Activated CD4-positive, alpha-beta memory T cell treated with anti-CD3 and anti-CD28 coated beads for 36 hours (primary cell): ENCODE data around the gene CLEC4F. TPM values are rescaled to one million over a fixed set of nuclear protein-coding genes. Genes with fewer than 3 reads are reported as not detected.

Experiments
- CTCF ChIA-PET: fragments of 350-600 bp; sonication (Branson Sonifier 250); formaldehyde crosslinking; loops from one replicate; lab custom pipeline; 2021; ENCODE audit warnings: antibody characterized with exemption, inconsistent platforms; lab: Charles Lee
- POLR2A ChIA-PET: fragments of 350-600 bp; sonication (Branson Sonifier 250); formaldehyde crosslinking; loops from one replicate; lab custom pipeline; 2021; ENCODE audit warnings: antibody characterized with exemption; lab: Charles Lee
- DNase-seq: peaks from one replicate; pipeline ENCODE4 v3.0.0-alpha.2; 2020
- H3K27ac Mint-ChIP-seq: one replicate; pipeline ENCODE4 v1.8.0; 2021; ENCODE audit warnings: mixed read lengths
- H3K27me3 Mint-ChIP-seq: one replicate; pipeline ENCODE4 v1.8.0; 2021; ENCODE audit warnings: mixed read lengths
- H3K36me3 Mint-ChIP-seq: one replicate; pipeline ENCODE4 v1.8.0; 2021; ENCODE audit warnings: mixed read lengths
- H3K4me1 Mint-ChIP-seq: one replicate; pipeline ENCODE4 v1.8.0; 2021; ENCODE audit warnings: low read depth, mixed read lengths
- H3K4me3 Mint-ChIP-seq: one replicate; pipeline ENCODE4 v1.8.0; 2021; ENCODE audit warnings: mild to moderate bottlenecking, mixed read lengths
- H3K9me3 Mint-ChIP-seq: one replicate; pipeline ENCODE4 v1.8.0; 2021; ENCODE audit warnings: mixed read lengths
- intact Hi-C: fragments of 100-400 bp; cut with micrococcal nuclease; formaldehyde crosslinking; loops from one replicate; pipeline ENCODE4 v1.15.1; 2023
- total RNA-seq, 2 experiments: library from RNA; stranded (reverse); gene quantifications; one replicate each; pipeline ENCODE4 v1.2.3, GENCODE V29; 2021

Gene CLEC4F
- total RNA-seq, 2 experiments from 2014 or later = not detected

GRCh38 chr2:70765507-70765906 lies 54.9 kb downstream of the CLEC4F start:
- Mint-ChIP-seq H3K9me3 (no peaks in the 10 kb centered on the region), H3K27ac (no peak overlapping the region), H3K4me1 (peaks cover 12% of the 10 kb centered on the region), H3K36me3 (peaks cover 2% of the 10 kb centered on the region), H3K4me3 (no peak overlapping the region), H3K27me3 (peaks cover 39% of the 10 kb centered on the region)
- no peak for DNase-seq
- intact Hi-C loops = no loop called here
- ChIA-PET CTCF (no interaction called here), POLR2A (interaction anchor here (0.6 kb wide), 1 partner anchor 512 kb away, joined by 3 read pairs; no protein-coding TSS in a partner anchor)

- intact Hi-C loops = no loop called here
- POLR2A ChIA-PET = no interaction called here
- Mint-ChIP-seq H3K36me3 (no peaks in the 10 kb centered on the region), H3K4me1 (no peaks in the 10 kb centered on the region), H3K27me3 (peaks cover 19% of the 10 kb centered on the region), H3K9me3 (no peaks in the 10 kb centered on the region), H3K4me3 (no peak overlapping the region), H3K27ac (no peak overlapping the region)
- DNase-seq = no peak
- CTCF ChIA-PET = interaction anchor here (0.7 kb wide), 1 partner anchor 158 kb away, joined by 4 read pairs; no protein-coding TSS in a partner anchor
Observed at GRCh38 chr2:70759446-70759845, 61.0 kb downstream of the CLEC4F start.

Other genes with a start within 250 kb of the CLEC4F start
- gene ADD2, start 52.4 kb downstream of the CLEC4F start, total RNA-seq = 1 to 10 TPM; 5.6 to 6.0 TPM
- gene FIGLA, start 30.0 kb downstream of the CLEC4F start, total RNA-seq = not detected
- not detected for gene CD207, start 15.2 kb upstream of the CLEC4F start, total RNA-seq
- not detected for gene VAX2, start 80.0 kb upstream of the CLEC4F start, total RNA-seq
- not detected for gene ATP6V1B1, start 115.3 kb upstream of the CLEC4F start, total RNA-seq
- gene ANKRD53, start 158.0 kb upstream of the CLEC4F start, total RNA-seq = not detected
- 10 to 100 TPM; 29.0 to 29.9 TPM for gene TEX261, start 174.3 kb upstream of the CLEC4F start, total RNA-seq
- 10 to 100 TPM; 47.5 to 54.7 TPM for gene NAGK, start 248.0 kb upstream of the CLEC4F start, total RNA-seq